HEK293 (cell line): Measurements from ENCODE around the gene PHETA2.
A peak's percentile ranks its signal among the peaks of the same experiment; 100 is the strongest.

Experiments used
- BCL11A ChIP-seq: fragments of 450-650 bp; formaldehyde crosslinking; IDR thresholded peaks from 2 replicates; pipeline ENCODE4 v1.5.1; 2016; ENCODE audit warnings: low read depth, missing biosample characterization, missing genetic modification characterization
- HOXD13 ChIP-seq: sonication (generic); formaldehyde crosslinking; IDR thresholded peaks from 2 replicates; pipeline ENCODE4 v1.8.0; 2022; ENCODE audit warnings: missing genetic modification reagents, borderline replicate concordance
- KLF1 ChIP-seq: fragments of 450-650 bp; formaldehyde crosslinking; IDR thresholded peaks from 2 replicates; pipeline ENCODE4 v1.5.1; 2016; ENCODE audit warnings: missing biosample characterization, missing genetic modification characterization
- KLF9 ChIP-seq: fragments of 450-650 bp; formaldehyde crosslinking; IDR thresholded peaks from 2 replicates; pipeline ENCODE4 v1.5.1; 2016; ENCODE audit warnings: missing biosample characterization, missing genetic modification characterization, low read depth
- PRDM6 ChIP-seq: fragments of 450-650 bp; formaldehyde crosslinking; IDR thresholded peaks from 2 replicates; pipeline ENCODE4 v1.5.1; 2017; ENCODE audit warnings: missing biosample characterization, missing genetic modification characterization
- SCRT2 ChIP-seq: fragments of 450-650 bp; formaldehyde crosslinking; IDR thresholded peaks from 2 replicates; pipeline ENCODE4 v1.5.1; 2016; ENCODE audit warnings: missing biosample characterization, missing genetic modification characterization
- SETDB1 ChIP-seq: IDR thresholded peaks from one replicate; pipeline ENCODE4 v1.6.1; 2017; ENCODE audit warnings: mild to moderate bottlenecking, low read length, moderate library complexity, mixed read lengths; ENCODE audit not compliant: insufficient read length
- TCF7L2 ChIP-seq: IDR thresholded peaks from 2 replicates; pipeline ENCODE4 v1.6.1; 2011; ENCODE audit warnings: low read depth, mild to moderate bottlenecking, inconsistent platforms, low read length, moderate library complexity, borderline replicate concordance
- ZBTB11 ChIP-seq: fragments of 450-650 bp; formaldehyde crosslinking; conservative IDR thresholded peaks from 2 replicates; pipeline ENCODE4 v1.5.1; 2016; ENCODE audit warnings: low read depth, missing biosample characterization, missing genetic modification characterization
- ZBTB21 ChIP-seq: fragments of 450-650 bp; formaldehyde crosslinking; IDR thresholded peaks from 2 replicates; pipeline ENCODE4 v1.5.1; 2017; ENCODE audit warnings: missing biosample characterization, missing genetic modification characterization
- ZEB2 ChIP-seq: fragments of 450-650 bp; formaldehyde crosslinking; IDR thresholded peaks from 2 replicates; pipeline ENCODE4 v1.5.1; 2016; ENCODE audit warnings: missing biosample characterization, missing genetic modification characterization
- ZNF10 ChIP-seq: fragments of 450-650 bp; formaldehyde crosslinking; IDR thresholded peaks from 2 replicates; pipeline ENCODE4 v1.5.1; 2017; ENCODE audit warnings: missing biosample characterization, missing genetic modification characterization
- ZNF169 ChIP-seq: fragments of 450-650 bp; formaldehyde crosslinking; IDR thresholded peaks from 2 replicates; pipeline ENCODE4 v1.5.1; 2016; ENCODE audit warnings: missing biosample characterization, missing genetic modification characterization
- ZNF175 ChIP-seq: fragments of 450-650 bp; formaldehyde crosslinking; IDR thresholded peaks from 2 replicates; pipeline ENCODE4 v1.5.1; 2016; ENCODE audit warnings: missing biosample characterization, missing genetic modification characterization
- ZNF239 ChIP-seq: fragments of 450-650 bp; formaldehyde crosslinking; IDR thresholded peaks from 2 replicates; pipeline ENCODE4 v1.5.1; 2016; ENCODE audit warnings: missing biosample characterization, missing genetic modification characterization
- ZNF335 ChIP-seq: fragments of 450-650 bp; formaldehyde crosslinking; conservative IDR thresholded peaks from 2 replicates; pipeline ENCODE4 v1.5.1; 2016; ENCODE audit warnings: missing biosample characterization, missing genetic modification characterization
- ZNF423 ChIP-seq: fragments of 450-650 bp; formaldehyde crosslinking; IDR thresholded peaks from 2 replicates; pipeline ENCODE4 v1.5.1; 2016; ENCODE audit warnings: missing biosample characterization, missing genetic modification characterization
- ZNF501 ChIP-seq: fragments of 450-650 bp; formaldehyde crosslinking; IDR thresholded peaks from 2 replicates; pipeline ENCODE4 v1.5.1; 2016; ENCODE audit warnings: missing biosample characterization, missing genetic modification characterization
- ZNF513 ChIP-seq: fragments of 450-650 bp; IDR thresholded peaks from 2 replicates; pipeline ENCODE4 v1.5.1; 2018; ENCODE audit warnings: missing biosample characterization, missing genetic modification characterization
- ZNF548 ChIP-seq: fragments of 450-650 bp; formaldehyde crosslinking; IDR thresholded peaks from 2 replicates; pipeline ENCODE4 v1.5.1; 2016; ENCODE audit warnings: missing biosample characterization, missing genetic modification characterization
- ZNF549 ChIP-seq: fragments of 450-650 bp; IDR thresholded peaks from 2 replicates; pipeline ENCODE4 v1.5.1; 2018; ENCODE audit warnings: missing biosample characterization, missing genetic modification characterization, mild to moderate bottlenecking, inconsistent platforms, moderate library complexity
- ZNF624 ChIP-seq: fragments of 450-650 bp; formaldehyde crosslinking; IDR thresholded peaks from 2 replicates; pipeline ENCODE4 v1.5.1; 2017; ENCODE audit warnings: missing biosample characterization, missing genetic modification characterization
- ZNF626 ChIP-seq: fragments of 450-650 bp; sonication (Bioruptor Pico); formaldehyde crosslinking; IDR thresholded peaks from 2 replicates; pipeline ENCODE4 v1.5.1; 2018; ENCODE audit warnings: missing biosample characterization, missing genetic modification characterization, inconsistent platforms
- ZNF76 ChIP-seq: fragments of 450-650 bp; formaldehyde crosslinking; IDR thresholded peaks from 2 replicates; pipeline ENCODE4; 2016; ENCODE audit warnings: low read depth, missing biosample characterization, missing genetic modification characterization, borderline replicate concordance
- ZNF792 ChIP-seq: fragments of 450-650 bp; formaldehyde crosslinking; IDR thresholded peaks from 2 replicates; pipeline ENCODE4 v1.5.1; 2016; ENCODE audit warnings: missing biosample characterization, missing genetic modification characterization
- TF ChIP-seq, protein P1 (sequence below): fragments of 450-650 bp; formaldehyde crosslinking; IDR thresholded peaks from 2 replicates; pipeline ENCODE4 v1.5.1; 2017; ENCODE audit warnings: missing biosample characterization, missing genetic modification characterization
- TF ChIP-seq, protein P2 (sequence below): fragments of 450-650 bp; formaldehyde crosslinking; IDR thresholded peaks from 2 replicates; pipeline ENCODE4 v1.5.1; 2016; ENCODE audit warnings: missing biosample characterization, missing genetic modification characterization, low read depth
- TF ChIP-seq, protein P3 (sequence below): sonication (generic); formaldehyde crosslinking; IDR thresholded peaks from 2 replicates; pipeline ENCODE4 v1.8.1; 2022; ENCODE audit warnings: mild to moderate bottlenecking, moderate library complexity, missing genetic modification reagents

PHETA2 gene

DNA sequence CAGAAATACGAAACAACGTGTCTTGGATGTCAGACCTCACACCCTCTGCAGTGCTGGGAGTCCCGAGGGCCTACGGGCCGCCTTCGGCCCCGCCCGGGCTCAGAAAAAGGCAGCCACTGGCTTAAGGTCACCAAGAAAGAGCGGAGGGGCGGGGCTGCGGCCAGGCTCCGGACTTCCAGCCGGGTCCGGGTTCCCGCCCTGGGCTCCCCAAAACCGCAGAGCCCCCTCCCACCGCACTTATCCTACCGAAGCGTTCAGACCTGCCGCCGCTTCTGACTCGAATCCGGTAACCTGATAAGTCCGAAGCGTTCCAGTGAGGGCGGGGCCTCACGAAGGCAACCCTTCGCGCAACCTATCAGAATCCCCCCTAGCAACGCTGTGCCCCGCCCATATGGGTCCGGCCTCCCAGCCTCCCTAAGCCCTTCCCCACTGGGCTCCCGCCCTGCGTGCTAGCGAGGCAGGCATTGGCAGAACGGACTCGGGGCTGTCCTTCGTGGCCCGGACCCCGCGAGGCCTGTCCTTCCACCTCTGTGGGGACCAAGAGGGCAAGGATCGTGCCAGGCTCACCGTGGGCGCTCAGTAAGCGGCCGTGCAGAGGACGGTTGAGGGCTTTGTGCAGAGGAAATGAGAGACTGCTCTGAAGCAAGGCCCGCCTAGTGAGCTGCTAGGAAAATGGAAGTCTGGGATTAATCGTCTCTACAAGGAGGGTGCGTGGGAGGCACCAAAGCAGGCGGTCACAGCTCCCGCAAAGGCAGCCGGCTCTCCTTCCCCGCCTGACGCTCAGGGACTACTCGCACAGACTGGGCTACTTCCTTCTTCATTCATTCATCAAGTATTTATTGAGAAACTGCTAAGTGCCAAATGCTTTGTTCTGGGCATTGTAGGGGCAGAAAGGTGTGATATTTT lies 3.3 kb upstream of the PHETA2 start, which contains the start of gene NAGA (continued):
- TF ChIP-seq PRDM6 (tag by site-specific recombination) (no peak), SETDB1 (no peak), ZNF792 (tag by site-specific recombination) (no peak), ZBTB11 (tag by site-specific recombination) (peak; percentile 77), ZNF76 (peak; percentile 90), ZNF175 (tag by site-specific recombination) (no peak), ZNF10 (no peak), ZNF423 (tag by site-specific recombination) (no peak), TCF7L2 (no peak), ZNF624 (tag by site-specific recombination) (no peak), ZBTB21 (tag by site-specific recombination) (0 out of 2 replicates have a peak, but pooled peaks have one; percentile 6), ZNF169 (tag by site-specific recombination) (no peak), KLF1 (tag by site-specific recombination) (peak; percentile 28; the same call in 1 of the 2 replicates), BCL11A (peak; percentile 53; the same call in 1 of the 2 replicates), ZNF549 (tag by site-specific recombination) (no peak), ZNF239 (tag by site-specific recombination) (no peak), HOXD13 (CRISPR knock-in tag) (no peak), ZNF626 (tag by site-specific recombination) (no peak), ZNF501 (tag by site-specific recombination) (peak; percentile 69; the same call in 1 of the 2 replicates), ZEB2 (tag by site-specific recombination) (no peak; the same call in 1 of the 2 replicates), SCRT2 (tag by site-specific recombination) (no peak), ZNF335 (tag by site-specific recombination) (peak; percentile 98), KLF9 (tag by site-specific recombination) (peak; percentile 45), ZNF548 (no peak), ZNF513 (tag by site-specific recombination) (no peak)
- TF ChIP-seq, protein P1, sequence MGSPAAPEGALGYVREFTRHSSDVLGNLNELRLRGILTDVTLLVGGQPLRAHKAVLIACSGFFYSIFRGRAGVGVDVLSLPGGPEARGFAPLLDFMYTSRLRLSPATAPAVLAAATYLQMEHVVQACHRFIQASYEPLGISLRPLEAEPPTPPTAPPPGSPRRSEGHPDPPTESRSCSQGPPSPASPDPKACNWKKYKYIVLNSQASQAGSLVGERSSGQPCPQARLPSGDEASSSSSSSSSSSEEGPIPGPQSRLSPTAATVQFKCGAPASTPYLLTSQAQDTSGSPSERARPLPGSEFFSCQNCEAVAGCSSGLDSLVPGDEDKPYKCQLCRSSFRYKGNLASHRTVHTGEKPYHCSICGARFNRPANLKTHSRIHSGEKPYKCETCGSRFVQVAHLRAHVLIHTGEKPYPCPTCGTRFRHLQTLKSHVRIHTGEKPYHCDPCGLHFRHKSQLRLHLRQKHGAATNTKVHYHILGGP (tag by site-specific recombination): no peak
- TF ChIP-seq, protein P2, sequence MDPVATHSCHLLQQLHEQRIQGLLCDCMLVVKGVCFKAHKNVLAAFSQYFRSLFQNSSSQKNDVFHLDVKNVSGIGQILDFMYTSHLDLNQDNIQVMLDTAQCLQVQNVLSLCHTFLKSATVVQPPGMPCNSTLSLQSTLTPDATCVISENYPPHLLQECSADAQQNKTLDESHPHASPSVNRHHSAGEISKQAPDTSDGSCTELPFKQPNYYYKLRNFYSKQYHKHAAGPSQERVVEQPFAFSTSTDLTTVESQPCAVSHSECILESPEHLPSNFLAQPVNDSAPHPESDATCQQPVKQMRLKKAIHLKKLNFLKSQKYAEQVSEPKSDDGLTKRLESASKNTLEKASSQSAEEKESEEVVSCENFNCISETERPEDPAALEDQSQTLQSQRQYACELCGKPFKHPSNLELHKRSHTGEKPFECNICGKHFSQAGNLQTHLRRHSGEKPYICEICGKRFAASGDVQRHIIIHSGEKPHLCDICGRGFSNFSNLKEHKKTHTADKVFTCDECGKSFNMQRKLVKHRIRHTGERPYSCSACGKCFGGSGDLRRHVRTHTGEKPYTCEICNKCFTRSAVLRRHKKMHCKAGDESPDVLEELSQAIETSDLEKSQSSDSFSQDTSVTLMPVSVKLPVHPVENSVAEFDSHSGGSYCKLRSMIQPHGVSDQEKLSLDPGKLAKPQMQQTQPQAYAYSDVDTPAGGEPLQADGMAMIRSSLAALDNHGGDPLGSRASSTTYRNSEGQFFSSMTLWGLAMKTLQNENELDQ (tag by site-specific recombination): no peak
- TF ChIP-seq, protein P3, sequence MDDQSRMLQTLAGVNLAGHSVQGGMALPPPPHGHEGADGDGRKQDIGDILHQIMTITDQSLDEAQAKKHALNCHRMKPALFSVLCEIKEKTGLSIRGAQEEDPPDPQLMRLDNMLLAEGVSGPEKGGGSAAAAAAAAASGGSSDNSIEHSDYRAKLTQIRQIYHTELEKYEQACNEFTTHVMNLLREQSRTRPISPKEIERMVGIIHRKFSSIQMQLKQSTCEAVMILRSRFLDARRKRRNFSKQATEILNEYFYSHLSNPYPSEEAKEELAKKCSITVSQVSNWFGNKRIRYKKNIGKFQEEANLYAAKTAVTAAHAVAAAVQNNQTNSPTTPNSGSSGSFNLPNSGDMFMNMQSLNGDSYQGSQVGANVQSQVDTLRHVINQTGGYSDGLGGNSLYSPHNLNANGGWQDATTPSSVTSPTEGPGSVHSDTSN (CRISPR knock-in tag): peak; percentile 67; the same call in 1 of the 2 replicates
